DOHH2 (cell line): ENCODE results near the gene MAP3K10.

Experiments used
- H3F3A ChIP-seq: fragments of 200-600 bp; sonication (generic), shearing (Covaris generic); 2 replicates; pipeline ENCODE4 v1.6.0; 2016; ENCODE audit warnings: antibody characterized with exemption, mild to moderate bottlenecking; ENCODE audit not compliant: control insufficient read depth, insufficient read depth
- H3K27ac ChIP-seq: fragments of 200-600 bp; sonication (generic); 2 replicates; pipeline ENCODE4 v1.5.1; 2014; ENCODE audit warnings: low read depth, mild to moderate bottlenecking, low read length, moderate library complexity
- H3K27me3 ChIP-seq: fragments of 200-600 bp; sonication (generic); 2 replicates; pipeline ENCODE4 v1.6.1; 2014; ENCODE audit warnings: mild to moderate bottlenecking, low read length, mixed read lengths; ENCODE audit not compliant: control insufficient read depth
- H3K36me3 ChIP-seq: fragments of 200-600 bp; sonication (generic); 2 replicates; pipeline ENCODE4 v1.6.1; 2014; ENCODE audit warnings: mild to moderate bottlenecking, low read length, moderate library complexity, mixed read lengths; ENCODE audit not compliant: control insufficient read depth
- H3K4me1 ChIP-seq: fragments of 200-600 bp; sonication (generic); 2 replicates; pipeline ENCODE4 v1.6.1; 2014; ENCODE audit warnings: mild to moderate bottlenecking, low read length, mixed read lengths; ENCODE audit not compliant: control insufficient read depth
- H3K4me2 ChIP-seq: fragments of 200-600 bp; sonication (generic); 2 replicates; pipeline ENCODE4 v1.6.0; 2014; ENCODE audit warnings: mild to moderate bottlenecking, low read length, moderate library complexity
- H3K4me3 ChIP-seq: fragments of 200-600 bp; sonication (generic); 2 replicates; pipeline ENCODE4 v1.5.1; 2014; ENCODE audit warnings: mild to moderate bottlenecking, low read length, mixed read lengths
- H3K79me2 ChIP-seq: fragments of 200-600 bp; sonication (generic); 2 replicates; pipeline ENCODE4 v1.6.1; 2014; ENCODE audit warnings: mild to moderate bottlenecking, low read length, mixed read lengths; ENCODE audit not compliant: control insufficient read depth
- H3K9me2 ChIP-seq: fragments of 200-600 bp; sonication (generic); replicated peaks from 2 replicates; pipeline ENCODE4 v1.6.1; 2014; ENCODE audit warnings: mild to moderate bottlenecking, low read length, mixed read lengths; ENCODE audit not compliant: control insufficient read depth
- H3K9me3 ChIP-seq: fragments of 200-600 bp; sonication (generic); 2 replicates; pipeline ENCODE4 v1.6.1; 2014; ENCODE audit warnings: antibody characterized with exemption, low read length, mixed read lengths; ENCODE audit not compliant: control insufficient read depth, insufficient read depth
- H4K20me1 ChIP-seq: fragments of 200-600 bp; sonication (generic); 2 replicates; pipeline ENCODE4 v1.6.0; 2014; ENCODE audit warnings: low read depth, mild to moderate bottlenecking, antibody characterized with exemption, low read length, moderate library complexity; ENCODE audit not compliant: control insufficient read depth, insufficient read depth
- EZH2phosphoT487 ChIP-seq: fragments of 200-600 bp; sonication (generic); IDR thresholded peaks from 2 replicates; pipeline ENCODE4 v1.6.1; 2017; ENCODE audit warnings: borderline replicate concordance, mild to moderate bottlenecking, antibody characterized with exemption, low read length, moderate library complexity, mixed read lengths
- TF ChIP-seq, protein P1 (sequence below): fragments of 200-600 bp; sonication (generic); IDR thresholded peaks from one replicate; pipeline ENCODE4 v1.5.1; 2014; ENCODE audit warnings: antibody characterized with exemption, mild to moderate bottlenecking, low read depth, low read length; ENCODE audit not compliant: poor library complexity, severe bottlenecking

MAP3K10 gene

DNA sequence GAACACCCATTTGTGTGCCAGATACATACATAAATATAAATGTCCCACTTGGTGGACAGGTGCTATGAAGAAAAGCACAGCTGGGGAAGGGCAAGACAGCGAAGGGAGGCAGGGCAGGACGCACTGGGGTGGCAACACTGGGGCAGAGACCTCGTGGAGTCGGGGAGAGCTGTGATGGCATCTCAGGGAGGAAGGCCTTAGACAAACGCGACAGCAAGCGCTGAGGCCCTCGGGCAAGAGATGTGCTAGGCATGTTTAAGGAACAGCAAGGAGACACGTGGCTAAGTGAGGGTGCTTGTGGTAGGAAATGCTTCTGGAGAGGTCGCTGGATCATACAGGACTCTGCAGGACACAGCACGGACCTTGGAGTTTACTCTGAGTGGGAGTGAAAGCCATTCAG lies 58.6 kb downstream of the MAP3K10 start:
- Histone ChIP-seq H3K79me2 (peaks cover 7% of the 10 kb centered on the region), H3K27ac (no peak overlapping the region), H3K4me2 (no peak overlapping the region), H3K36me3 (peaks cover 27% of the 10 kb centered on the region), H3K4me1 (no peaks in the 10 kb centered on the region), H3K4me3 (no peak overlapping the region), H3K9me3 (no peaks in the 10 kb centered on the region), H3K27me3 (no peaks in the 10 kb centered on the region), H3K9me2 (no peaks in the 10 kb centered on the region), H3F3A (no peaks in the 10 kb centered on the region), H4K20me1 (no peaks in the 10 kb centered on the region)
- TF ChIP-seq EZH2phosphoT487: no peak
- TF ChIP-seq, protein P1, sequence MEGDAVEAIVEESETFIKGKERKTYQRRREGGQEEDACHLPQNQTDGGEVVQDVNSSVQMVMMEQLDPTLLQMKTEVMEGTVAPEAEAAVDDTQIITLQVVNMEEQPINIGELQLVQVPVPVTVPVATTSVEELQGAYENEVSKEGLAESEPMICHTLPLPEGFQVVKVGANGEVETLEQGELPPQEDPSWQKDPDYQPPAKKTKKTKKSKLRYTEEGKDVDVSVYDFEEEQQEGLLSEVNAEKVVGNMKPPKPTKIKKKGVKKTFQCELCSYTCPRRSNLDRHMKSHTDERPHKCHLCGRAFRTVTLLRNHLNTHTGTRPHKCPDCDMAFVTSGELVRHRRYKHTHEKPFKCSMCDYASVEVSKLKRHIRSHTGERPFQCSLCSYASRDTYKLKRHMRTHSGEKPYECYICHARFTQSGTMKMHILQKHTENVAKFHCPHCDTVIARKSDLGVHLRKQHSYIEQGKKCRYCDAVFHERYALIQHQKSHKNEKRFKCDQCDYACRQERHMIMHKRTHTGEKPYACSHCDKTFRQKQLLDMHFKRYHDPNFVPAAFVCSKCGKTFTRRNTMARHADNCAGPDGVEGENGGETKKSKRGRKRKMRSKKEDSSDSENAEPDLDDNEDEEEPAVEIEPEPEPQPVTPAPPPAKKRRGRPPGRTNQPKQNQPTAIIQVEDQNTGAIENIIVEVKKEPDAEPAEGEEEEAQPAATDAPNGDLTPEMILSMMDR: no peak

DNA sequence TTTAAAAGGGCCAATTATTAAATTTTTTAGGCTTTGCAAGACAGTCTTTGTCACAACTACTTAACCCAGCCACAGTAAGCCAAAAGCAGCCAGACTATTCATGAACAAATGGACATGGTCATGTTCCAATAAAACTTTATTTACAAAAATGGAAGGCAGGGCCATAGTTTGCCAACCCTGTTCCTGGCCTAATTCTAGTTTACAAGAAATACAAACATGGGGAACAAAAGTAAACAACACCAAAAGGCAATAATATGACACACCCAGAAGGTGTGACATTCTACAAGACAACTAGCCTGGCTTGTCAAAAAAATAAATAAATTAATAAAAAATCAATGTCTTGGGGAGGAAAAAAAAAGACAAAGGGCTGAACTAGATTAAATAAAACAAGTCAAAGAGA lies 60.0 kb downstream of the MAP3K10 start:
- Histone ChIP-seq H3K36me3 (peaks cover 42% of the 10 kb centered on the region), H3K27ac (no peak overlapping the region), H3K27me3 (no peaks in the 10 kb centered on the region), H3K9me2 (no peaks in the 10 kb centered on the region), H3K4me2 (no peak overlapping the region), H3K9me3 (no peaks in the 10 kb centered on the region), H3F3A (no peaks in the 10 kb centered on the region), H3K4me3 (no peak overlapping the region), H3K79me2 (peaks cover 7% of the 10 kb centered on the region), H3K4me1 (no peaks in the 10 kb centered on the region), H4K20me1 (no peaks in the 10 kb centered on the region)
- no peak for TF ChIP-seq EZH2phosphoT487
- TF ChIP-seq, protein P1: no peak

DNA sequence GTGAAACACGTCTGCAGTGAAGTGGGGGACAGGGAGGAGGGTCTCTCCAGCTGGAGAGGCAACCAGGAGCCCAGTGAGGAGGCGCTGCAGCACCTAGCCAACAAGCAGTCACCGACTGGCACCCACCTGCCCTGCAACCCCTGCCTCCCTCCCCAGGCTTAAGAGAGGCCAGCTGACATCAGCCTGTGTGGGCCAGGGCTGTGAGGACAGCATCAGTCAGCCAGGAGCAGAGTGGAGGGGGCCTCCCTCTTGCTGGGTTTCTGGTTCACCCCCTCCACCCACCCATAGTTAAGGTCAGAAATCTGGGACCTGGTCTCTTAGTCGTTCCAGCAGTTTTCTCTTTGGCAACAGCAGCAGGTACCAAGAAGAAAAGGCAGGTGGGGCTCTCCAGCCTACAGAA lies 60.8 kb downstream of the MAP3K10 start:
- H3K9me2 ChIP-seq: no peaks in the 10 kb centered on the region
- H3K27ac ChIP-seq: no peak overlapping the region
- no peak overlapping the region for H3K4me2 ChIP-seq
- H4K20me1 ChIP-seq: no peaks in the 10 kb centered on the region
- no peaks in the 10 kb centered on the region for H3F3A ChIP-seq
- no peaks in the 10 kb centered on the region for H3K9me3 ChIP-seq
- no peaks in the 10 kb centered on the region for H3K4me1 ChIP-seq
- peaks cover 5% of the 10 kb centered on the region for H3K79me2 ChIP-seq
- H3K27me3 ChIP-seq: no peaks in the 10 kb centered on the region
- TF ChIP-seq, protein P1: no peak
- no peak for TF ChIP-seq EZH2phosphoT487
- peaks cover 47% of the 10 kb centered on the region for H3K36me3 ChIP-seq
- no peak overlapping the region for H3K4me3 ChIP-seq

DNA sequence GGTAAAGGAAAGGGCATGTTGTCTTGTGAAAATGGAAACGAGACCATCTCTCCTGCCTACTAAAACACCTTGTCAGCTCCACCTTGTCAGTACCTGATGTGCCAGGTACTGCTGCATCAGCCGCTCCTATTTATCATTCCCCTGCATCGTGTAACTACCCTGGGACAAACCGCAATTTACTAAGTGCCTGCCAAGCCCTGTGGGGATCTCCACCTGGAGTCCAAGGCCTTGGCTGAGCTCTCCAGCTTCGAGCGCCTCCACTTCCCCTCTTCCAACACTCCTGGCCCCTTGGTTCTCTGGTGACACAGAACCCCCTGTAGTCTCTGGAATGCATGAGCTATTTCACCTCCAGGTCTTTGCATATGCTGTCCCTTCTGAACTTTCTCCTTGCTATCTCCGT lies 61.2 kb downstream of the MAP3K10 start:
- Histone ChIP-seq H3K27me3 (no peaks in the 10 kb centered on the region), H3F3A (no peaks in the 10 kb centered on the region), H3K4me1 (no peaks in the 10 kb centered on the region), H3K9me3 (no peaks in the 10 kb centered on the region), H4K20me1 (no peaks in the 10 kb centered on the region), H3K4me2 (no peak overlapping the region), H3K9me2 (no peaks in the 10 kb centered on the region), H3K4me3 (no peak overlapping the region), H3K36me3 (peaks cover 47% of the 10 kb centered on the region), H3K79me2 (peaks cover 8% of the 10 kb centered on the region), H3K27ac (no peak overlapping the region)
- TF ChIP-seq EZH2phosphoT487: no peak
- TF ChIP-seq, protein P1: no peak
